GM18909 (cell line): ENCODE measurements around the gene LRRC52.

ENCODE experiments used
- ATAC-seq: cut with Tn5 transposase; IDR thresholded peaks from one replicate; pipeline ENCODE4 v1.9.1; 2021; ENCODE audit warnings: mild to moderate bottlenecking; ENCODE audit not compliant: unreplicated experiment, poor library complexity

The LRRC52 gene

GRCh38 chr1:165536016-165536415, 7.8 kb upstream of the LRRC52 start:
- no peak for ATAC-seq

- ATAC-seq = no peak
Measured at GRCh38 chr1:165537356-165538109, 6.3 kb upstream of the LRRC52 start.

- no peak for ATAC-seq
Measured at GRCh38 chr1:165539306-165539705, 4.5 kb upstream of the LRRC52 start.

GRCh38 chr1:165539908-165540307, 3.9 kb upstream of the LRRC52 start:
- ATAC-seq = no peak

- no peak for ATAC-seq
Measured at GRCh38 chr1:165542015-165542631, 1.7 kb upstream of the LRRC52 start.

- ATAC-seq = no peak
Measured at GRCh38 chr1:165542647-165543046, 1.2 kb upstream of the LRRC52 start.

GRCh38 chr1:165544996-165545395, 1.2 kb downstream of the LRRC52 start:
- ATAC-seq = no peak

GRCh38 chr1:165545974-165546373, 2.2 kb downstream of the LRRC52 start:
- no peak for ATAC-seq

GRCh38 chr1:165549973-165550372, 6.2 kb downstream of the LRRC52 start:
- ATAC-seq = no peak

GRCh38 chr1:165551469-165551868, 7.7 kb downstream of the LRRC52 start:
- no peak for ATAC-seq

GRCh38 chr1:165560883-165561656, 17.3 kb downstream of the LRRC52 start:
- ATAC-seq = no peak

- no peak for ATAC-seq
Measured at GRCh38 chr1:165562571-165562970, 18.8 kb downstream of the LRRC52 start.

GRCh38 chr1:165563551-165563950, 19.8 kb downstream of the LRRC52 start:
- no peak for ATAC-seq

GRCh38 chr1:165564561-165564960, 20.8 kb downstream of the LRRC52 start:
- ATAC-seq = no peak

GRCh38 chr1:165565751-165566490, 22.1 kb downstream of the LRRC52 start:
- no peak for ATAC-seq

GRCh38 chr1:165570078-165570477, 26.3 kb downstream of the LRRC52 start:
- no peak for ATAC-seq

- ATAC-seq = no peak
Measured at GRCh38 chr1:165573787-165574186, 30.0 kb downstream of the LRRC52 start.

- ATAC-seq = no peak
Measured at GRCh38 chr1:165574295-165574694, 30.5 kb downstream of the LRRC52 start.

- no peak for ATAC-seq
Measured at GRCh38 chr1:165575468-165576099, 31.8 kb downstream of the LRRC52 start.

GRCh38 chr1:165576536-165576935, 32.7 kb downstream of the LRRC52 start:
- no peak for ATAC-seq
